PC-3 (cell line): ENCODE measurements around the gene MEF2C. TPM values are rescaled to one million over a fixed set of nuclear protein-coding genes. Genes with fewer than 3 reads are reported as not detected.

Experiments
- ATAC-seq: fragments of 200-7000 bp; cut with Tn5 transposase; 2 replicates; pipeline ENCODE4 v1.9.1; 2020; ENCODE audit warnings: mild to moderate bottlenecking, moderate library complexity
- BruUV-seq: library from RNA; stranded (reverse); fragments of 400-500 nt; replicated peaks from 2 replicates; lab custom pipeline; 2021; lab: Mats Ljungman, UMichigan
- CTCF ChIA-PET: fragments of 300-600 bp; sonication (Branson Sonifier 250); formaldehyde crosslinking; loops from one replicate; lab custom pipeline; 2022; ENCODE audit warnings: antibody characterized with exemption; lab: Charles Lee
- POLR2A ChIA-PET: fragments of 300-600 bp; sonication (Branson Sonifier 250); formaldehyde crosslinking; loops from one replicate; lab custom pipeline; 2022; ENCODE audit warnings: antibody characterized with exemption; ENCODE audit not compliant: unreplicated experiment; lab: Charles Lee
- DNase-seq: peaks from one replicate; pipeline ENCODE4 v3.0.0-alpha.2; 2015
- H2AFZ ChIP-seq: fragments of 300-600 bp; sonication (generic); 2 replicates; pipeline ENCODE4 v1.6.0; 2016; ENCODE audit warnings: antibody characterized with exemption, low read length
- H3F3A ChIP-seq: fragments of 300-600 bp; sonication (generic); one replicate; pipeline ENCODE4 v1.6.0; 2017; ENCODE audit warnings: antibody characterized with exemption, low read length, control low read depth, mild to moderate bottlenecking; ENCODE audit not compliant: unreplicated experiment
- H3K27ac ChIP-seq: fragments of 300-600 bp; sonication (generic); 2 replicates; pipeline ENCODE4 v1.5.1; 2016; ENCODE audit warnings: mild to moderate bottlenecking, low read length
- H3K27me3 ChIP-seq: fragments of 300-600 bp; sonication (generic); 2 replicates; pipeline ENCODE4 v1.6.1; 2016; ENCODE audit warnings: low read length, mixed read lengths
- H3K36me3 ChIP-seq: fragments of 300-600 bp; sonication (generic); 2 replicates; pipeline ENCODE4 v1.6.1; 2016; ENCODE audit warnings: low read depth, mixed run types, low read length, mixed read lengths
- H3K4me1 ChIP-seq: fragments of 300-600 bp; sonication (generic); 2 replicates; pipeline ENCODE4 v1.5.1; 2016; ENCODE audit warnings: low read length; ENCODE audit not compliant: insufficient read depth
- H3K4me2 ChIP-seq: fragments of 300-600 bp; sonication (generic); 2 replicates; pipeline ENCODE4 v1.6.0; 2016; ENCODE audit warnings: low read length
- H3K4me3 ChIP-seq: fragments of 300-600 bp; sonication (generic); 2 replicates; pipeline ENCODE4 v1.5.1; 2016; ENCODE audit warnings: mild to moderate bottlenecking, low read length, mixed read lengths
- H3K79me2 ChIP-seq: fragments of 300-600 bp; sonication (generic); 2 replicates; pipeline ENCODE4 v1.6.1; 2017; ENCODE audit warnings: low read length, mixed read lengths
- H3K9ac ChIP-seq: fragments of 300-600 bp; sonication (generic); 2 replicates; pipeline ENCODE4 v1.6.0; 2016; ENCODE audit warnings: mild to moderate bottlenecking, low read length
- H3K9me2 ChIP-seq: fragments of 300-600 bp; sonication (generic); replicated peaks from 2 replicates; pipeline ENCODE4 v1.6.1; 2016; ENCODE audit warnings: mixed run types, low read length, mixed read lengths
- H3K9me3 ChIP-seq: fragments of 300-600 bp; sonication (generic); 2 replicates; pipeline ENCODE4 v1.6.1; 2016; ENCODE audit warnings: low read length, mixed read lengths
- H4K20me1 ChIP-seq: fragments of 300-600 bp; sonication (generic); 2 replicates; pipeline ENCODE4 v1.6.1; 2016; ENCODE audit warnings: low read length, mixed read lengths
- EZH2 ChIP-seq: fragments of 300-600 bp; sonication (generic); IDR thresholded peaks from one replicate; pipeline ENCODE4 v1.6.1; 2017; ENCODE audit warnings: antibody characterized with exemption, mild to moderate bottlenecking, low read length; ENCODE audit not compliant: unreplicated experiment
- EZH2phosphoT487 ChIP-seq: fragments of 300-600 bp; sonication (generic); IDR thresholded peaks from 2 replicates; pipeline ENCODE4 v1.6.1; 2018; ENCODE audit warnings: mild to moderate bottlenecking, antibody characterized with exemption, low read length, borderline replicate concordance
- intact Hi-C: fragments of 100-400 bp; cut with micrococcal nuclease; formaldehyde crosslinking; loops from 2 replicates; pipeline ENCODE4 v1.9.0; 2023
- total RNA-seq: library from RNA; depleted of rRNA; stranded (reverse); fragments of >200 nt; gene quantifications from 2 replicates; pipeline ENCODE4 v1.2.3, GENCODE V29; 2014
- TF ChIP-seq, protein P1 (sequence below): fragments of 300-600 bp; sonication (generic); conservative IDR thresholded peaks from 2 replicates; pipeline ENCODE4 v1.5.1; 2017; ENCODE audit warnings: antibody characterized with exemption, low read depth, mild to moderate bottlenecking, low read length

MEF2C gene
- total RNA-seq, 1 experiment from 2014 or later: 8.0 TPM

DNA sequence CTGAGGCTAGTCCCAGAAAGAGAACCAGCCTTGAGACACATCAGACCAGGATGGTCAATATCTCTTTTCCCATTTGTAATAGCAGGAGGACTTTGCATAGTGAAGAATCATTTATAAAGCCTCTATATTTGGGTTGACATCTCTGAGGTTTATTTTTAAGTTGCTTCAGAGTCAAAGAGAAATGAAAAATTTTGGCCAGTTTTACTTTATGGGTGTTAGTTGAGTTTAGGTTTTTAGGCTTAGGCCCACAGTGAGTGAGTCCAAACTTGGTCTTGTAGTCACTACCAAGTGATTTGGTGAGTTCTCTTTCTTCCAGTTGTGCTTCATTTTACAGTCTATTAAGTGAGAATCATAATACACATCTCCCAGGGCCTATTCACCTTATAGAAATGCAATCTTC is 5.3 kb upstream of the MEF2C start:
- CTCF ChIA-PET: no interaction called here
- intact Hi-C loops: loop anchor here (10.0 kb wide), 1 partner anchor 1377 kb away; no protein-coding TSS in a partner anchor
- BruUV-seq: no TSS peak

DNA sequence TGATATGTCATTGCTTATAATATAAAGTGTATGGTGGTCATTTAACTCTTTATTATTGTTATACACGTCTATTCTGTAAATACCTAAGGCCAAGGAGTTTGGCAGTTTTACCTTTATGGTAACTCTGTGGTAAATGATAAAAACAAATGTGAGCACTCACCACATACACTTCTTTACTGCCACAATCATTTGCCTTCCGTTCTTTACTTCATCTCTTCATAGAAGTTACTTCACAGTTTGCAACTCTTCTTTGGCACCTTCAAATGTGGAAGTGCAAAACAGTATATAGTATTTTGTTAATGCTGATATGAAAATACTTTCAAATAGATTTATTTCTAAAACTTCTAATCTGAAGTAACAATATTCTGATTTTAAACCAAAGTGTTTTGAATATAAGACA is 4.4 kb upstream of the MEF2C start:
- DNase-seq (no peak), ATAC-seq (no peak)
- Histone ChIP-seq H2AFZ (no peak overlapping the region), H3F3A (no peaks in the 10 kb centered on the region), H3K27me3 (no peaks in the 10 kb centered on the region), H3K9me2 (no peaks in the 10 kb centered on the region), H3K79me2 (peaks cover 6% of the 10 kb centered on the region), H3K36me3 (no peaks in the 10 kb centered on the region), H3K4me2 (no peak overlapping the region), H3K9ac (no peak overlapping the region), H4K20me1 (no peaks in the 10 kb centered on the region), H3K4me3 (no peak overlapping the region), H3K27ac (no peak overlapping the region), H3K4me1 (peaks cover 9% of the 10 kb centered on the region; the same call in 1 of the 2 replicates), H3K9me3 (no peaks in the 10 kb centered on the region)
- TF ChIP-seq, protein P1, sequence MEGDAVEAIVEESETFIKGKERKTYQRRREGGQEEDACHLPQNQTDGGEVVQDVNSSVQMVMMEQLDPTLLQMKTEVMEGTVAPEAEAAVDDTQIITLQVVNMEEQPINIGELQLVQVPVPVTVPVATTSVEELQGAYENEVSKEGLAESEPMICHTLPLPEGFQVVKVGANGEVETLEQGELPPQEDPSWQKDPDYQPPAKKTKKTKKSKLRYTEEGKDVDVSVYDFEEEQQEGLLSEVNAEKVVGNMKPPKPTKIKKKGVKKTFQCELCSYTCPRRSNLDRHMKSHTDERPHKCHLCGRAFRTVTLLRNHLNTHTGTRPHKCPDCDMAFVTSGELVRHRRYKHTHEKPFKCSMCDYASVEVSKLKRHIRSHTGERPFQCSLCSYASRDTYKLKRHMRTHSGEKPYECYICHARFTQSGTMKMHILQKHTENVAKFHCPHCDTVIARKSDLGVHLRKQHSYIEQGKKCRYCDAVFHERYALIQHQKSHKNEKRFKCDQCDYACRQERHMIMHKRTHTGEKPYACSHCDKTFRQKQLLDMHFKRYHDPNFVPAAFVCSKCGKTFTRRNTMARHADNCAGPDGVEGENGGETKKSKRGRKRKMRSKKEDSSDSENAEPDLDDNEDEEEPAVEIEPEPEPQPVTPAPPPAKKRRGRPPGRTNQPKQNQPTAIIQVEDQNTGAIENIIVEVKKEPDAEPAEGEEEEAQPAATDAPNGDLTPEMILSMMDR: no peak
- TF ChIP-seq EZH2 (no peak), EZH2phosphoT487 (no peak)
- ChIA-PET POLR2A (no interaction called here), CTCF (no interaction called here)
- BruUV-seq: no TSS peak
- intact Hi-C loops: loop anchor here (10.0 kb wide), 1 partner anchor 1377 kb away; no protein-coding TSS in a partner anchor

More for the DNA sequence above, 5.3 kb upstream of the MEF2C start:
- H2AFZ ChIP-seq: no peak overlapping the region
- no peaks in the 10 kb centered on the region for H3K36me3 ChIP-seq
- no peak overlapping the region for H3K4me2 ChIP-seq
- ATAC-seq: no peak
- no peaks in the 10 kb centered on the region for H4K20me1 ChIP-seq
- no peak overlapping the region for H3K4me3 ChIP-seq
- H3F3A ChIP-seq: no peaks in the 10 kb centered on the region
- POLR2A ChIA-PET: no interaction called here
- no peaks in the 10 kb centered on the region for H3K79me2 ChIP-seq
- no peaks in the 10 kb centered on the region for H3K9me2 ChIP-seq
- H3K27me3 ChIP-seq: no peaks in the 10 kb centered on the region
- H3K9me3 ChIP-seq: no peaks in the 10 kb centered on the region
- H3K27ac ChIP-seq: no peak overlapping the region
- DNase-seq: no peak
- H3K4me1 ChIP-seq: peaks cover 9% of the 10 kb centered on the region; the same call in 1 of the 2 replicates
- TF ChIP-seq EZH2: no peak
- TF ChIP-seq, protein P1: no peak
- TF ChIP-seq EZH2phosphoT487: no peak
- no peak overlapping the region for H3K9ac ChIP-seq

DNA sequence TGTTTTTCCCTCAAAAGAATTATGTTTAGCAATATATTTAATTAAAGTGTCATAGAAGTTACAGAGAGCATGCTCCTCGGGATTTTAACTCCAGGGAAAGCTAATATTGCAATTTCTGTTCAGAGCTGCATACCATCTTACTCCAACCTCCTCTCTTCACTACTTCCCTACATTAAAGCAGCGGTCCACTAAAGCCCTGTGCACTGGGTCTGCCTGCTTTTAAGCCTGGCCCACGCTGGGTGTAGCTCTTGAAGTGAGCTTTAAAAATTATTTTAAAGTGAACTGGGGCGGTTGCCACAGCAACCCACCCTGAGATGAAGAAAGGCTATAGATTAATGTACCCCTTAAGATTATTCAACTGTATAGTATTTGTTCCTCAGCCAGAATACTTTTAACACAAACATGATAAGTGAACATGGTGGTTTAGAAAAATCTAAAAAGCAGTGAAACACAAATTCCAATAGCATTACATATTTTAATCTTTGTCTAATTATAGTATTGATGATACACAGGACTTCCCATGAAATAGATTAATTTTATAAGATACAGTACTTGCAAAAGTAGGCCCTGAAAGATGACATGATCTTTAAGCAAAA is 3.9 kb upstream of the MEF2C start:
- Histone ChIP-seq H3K27me3 (no peaks in the 10 kb centered on the region), H3K9me2 (no peaks in the 10 kb centered on the region), H3K4me3 (no peak overlapping the region), H3F3A (no peaks in the 10 kb centered on the region), H3K27ac (no peak overlapping the region), H3K9ac (no peak overlapping the region), H2AFZ (no peak overlapping the region), H3K9me3 (no peaks in the 10 kb centered on the region), H4K20me1 (no peaks in the 10 kb centered on the region), H3K4me1 (peaks cover 9% of the 10 kb centered on the region; the same call in 1 of the 2 replicates), H3K36me3 (no peaks in the 10 kb centered on the region), H3K79me2 (peaks cover 11% of the 10 kb centered on the region), H3K4me2 (no peak overlapping the region)
- ATAC-seq (no peak), DNase-seq (no peak)
- TF ChIP-seq EZH2phosphoT487 (no peak), EZH2 (no peak)
- TF ChIP-seq, protein P1: no peak
- intact Hi-C loops: loop anchor here (10.0 kb wide), 1 partner anchor 1378 kb away; no protein-coding TSS in a partner anchor
- no TSS peak for BruUV-seq
- POLR2A ChIA-PET: interaction anchor here (0.5 kb wide), 1 partner anchor 202 kb away, joined by 6 read pairs; no protein-coding TSS in a partner anchor
- CTCF ChIA-PET: no interaction called here
